ENCODE data around the gene NTNG2. TPM values are rescaled to one million over a fixed set of nuclear protein-coding genes. Genes with fewer than 3 reads are reported as not detected.

Gene NTNG2
- total and polyA plus RNA-seq, 9 of the 15 experiments (the other 6 are each of a cell fraction or from before 2014, with no cell fraction given) = 0.01 to 0.11 (median 0.09) TPM; not detected in 6

DNA sequence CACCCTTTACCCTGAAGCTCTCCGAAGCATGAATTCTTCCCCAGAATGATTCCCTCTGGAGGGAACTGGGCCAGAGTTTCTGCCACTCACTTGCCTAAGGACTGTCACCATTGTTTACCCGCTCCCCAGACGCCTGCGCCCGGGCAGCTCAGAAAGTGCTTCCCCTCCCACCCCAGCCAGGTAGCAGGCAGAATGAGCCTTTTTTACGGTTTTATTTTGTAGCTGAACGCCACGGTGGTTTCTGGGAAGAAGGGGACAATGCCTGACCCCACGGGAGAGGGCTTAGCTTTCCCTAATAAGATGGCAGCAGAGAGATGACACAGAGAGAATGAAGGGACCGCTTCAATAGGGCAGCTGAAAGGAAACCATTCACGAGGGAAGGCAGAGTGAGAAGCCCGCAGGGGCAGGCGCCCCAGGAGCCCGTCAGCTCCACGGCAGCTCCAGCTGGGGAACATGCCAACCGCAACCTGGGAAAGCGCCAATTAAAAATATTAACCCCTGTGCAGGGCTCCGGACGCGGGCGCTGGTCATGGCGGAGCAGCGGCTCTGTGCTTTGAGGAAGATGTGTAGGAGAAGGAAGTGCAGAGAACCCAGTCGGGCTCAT, 20.4 kb upstream of the NTNG2 start:
- no peaks in the 10 kb centered on the region for H3K79me2 ChIP-seq (ENCODE audit: control insufficient read depth, insufficient read depth, low read length)
- 3% methylated on average over 24 of the region's 24 CpGs for WGBS (ENCODE audit: insufficient coverage, low coverage, missing lambda C conversion rate)
- no peak overlapping the region for H2AFZ ChIP-seq (ENCODE audit: low read depth, low read length)
- DNase-seq (ENCODE audit: extremely low read depth in 1 of 4, low spot score in 3 of 4) (no peak), ATAC-seq (no peak), FAIRE-seq (no peak)
- H3K27me3 ChIP-seq (ENCODE audit: control insufficient read depth in 2 of 2, insufficient read depth in 2 of 2, low read length in 2 of 2) = peaks cover 35 to 74% of the 10 kb centered on the region in 2 experiments; a peak in 4 of 5 replicates
- H3K4me1 ChIP-seq (replicated peaks in 1 of 2; ENCODE audit: control insufficient read depth in 2 of 2, insufficient read depth in 2 of 2, low read length in 2 of 2) = peaks cover 0 to 3% of the 10 kb centered on the region in 2 experiments; a peak in 2 of 5 replicates
- CTCF ChIA-PET (ENCODE audit: low intra/inter-chr PET ratio) = no interaction called here
- no peaks in the 10 kb centered on the region for H3K36me3 ChIP-seq (ENCODE audit: control insufficient read depth, insufficient read depth, low read length)
- H4K20me1 ChIP-seq (replicated peaks; ENCODE audit: control insufficient read depth, insufficient read depth, low read length) = no peaks in the 10 kb centered on the region
- H3K4me3 ChIP-seq = no peak overlapping the region
- H3K27ac ChIP-seq (ENCODE audit: extremely low read depth, low read depth, low read length) = no peak overlapping the region
- POLR2A ChIA-PET = interaction anchor here (0.7 kb wide), 2 partner anchors 21 to 173 kb away, joined by 3 read pairs; no protein-coding TSS in a partner anchor
- no peak overlapping the region for H3K9ac ChIP-seq (ENCODE audit: insufficient read depth in 1 of 2, low read depth in 2 of 2, low read length in 2 of 2)
- no TSS peak for BruUV-seq (replicated peaks)
- intact Hi-C loops (cut with micrococcal nuclease) (no loop called here), in situ Hi-C loops (cut with MboI) (no loop called here)
- H3K9me1 ChIP-seq (ENCODE audit: control insufficient read depth, insufficient read depth, low read length) = no peaks in the 10 kb centered on the region
- H3K4me2 ChIP-seq (ENCODE audit: insufficient read depth, low read length) = no peak overlapping the region
- no peaks in the 10 kb centered on the region for H3K9me3 ChIP-seq (replicated peaks; ENCODE audit: control insufficient read depth, insufficient read depth, low read depth, low read length)
- TF ChIP-seq NCOR1 (IDR thresholded peaks at IDR 0.05) (no peak), ESRRB (CRISPR knock-in tag; IDR thresholded peaks at IDR 0.05; ENCODE audit: borderline replicate concordance) (no peak), ZNF24 (IDR thresholded peaks at IDR 0.05) (no peak), NEUROD1 (IDR thresholded peaks at IDR 0.05; ENCODE audit: borderline replicate concordance, low read depth, low read length, partially characterized antibody) (no peak), POLR3G (IDR thresholded peaks at IDR 0.05; ENCODE audit: extremely low read depth, insufficient read length, insufficient replicate concordance) (no peak), ZNF224 (CRISPR knock-in tag; IDR thresholded peaks at IDR 0.05) (no peak), RAD51 (IDR thresholded peaks at IDR 0.05; ENCODE audit: borderline replicate concordance, low read depth) (no peak), SETDB1 (IDR thresholded peaks at IDR 0.05; ENCODE audit: low read length) (no peak), FOXA3 (CRISPR knock-in tag; conservative IDR thresholded peaks at IDR 0.05 in 1 of 2, IDR thresholded peaks at IDR 0.05 in 1 of 2) (no peak), SRF (CRISPR knock-in tag; IDR thresholded peaks at IDR 0.05) (no peak), GATA2 (CRISPR knock-in tag; IDR thresholded peaks at IDR 0.05) (no peak), ZNF764 (CRISPR knock-in tag; IDR thresholded peaks at IDR 0.05; ENCODE audit: low read depth) (no peak)
- TF ChIP-seq, protein P1, sequence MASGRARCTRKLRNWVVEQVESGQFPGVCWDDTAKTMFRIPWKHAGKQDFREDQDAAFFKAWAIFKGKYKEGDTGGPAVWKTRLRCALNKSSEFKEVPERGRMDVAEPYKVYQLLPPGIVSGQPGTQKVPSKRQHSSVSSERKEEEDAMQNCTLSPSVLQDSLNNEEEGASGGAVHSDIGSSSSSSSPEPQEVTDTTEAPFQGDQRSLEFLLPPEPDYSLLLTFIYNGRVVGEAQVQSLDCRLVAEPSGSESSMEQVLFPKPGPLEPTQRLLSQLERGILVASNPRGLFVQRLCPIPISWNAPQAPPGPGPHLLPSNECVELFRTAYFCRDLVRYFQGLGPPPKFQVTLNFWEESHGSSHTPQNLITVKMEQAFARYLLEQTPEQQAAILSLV (tag; IDR thresholded peaks at IDR 0.05) = no peak
- TF ChIP-seq, protein P2, sequence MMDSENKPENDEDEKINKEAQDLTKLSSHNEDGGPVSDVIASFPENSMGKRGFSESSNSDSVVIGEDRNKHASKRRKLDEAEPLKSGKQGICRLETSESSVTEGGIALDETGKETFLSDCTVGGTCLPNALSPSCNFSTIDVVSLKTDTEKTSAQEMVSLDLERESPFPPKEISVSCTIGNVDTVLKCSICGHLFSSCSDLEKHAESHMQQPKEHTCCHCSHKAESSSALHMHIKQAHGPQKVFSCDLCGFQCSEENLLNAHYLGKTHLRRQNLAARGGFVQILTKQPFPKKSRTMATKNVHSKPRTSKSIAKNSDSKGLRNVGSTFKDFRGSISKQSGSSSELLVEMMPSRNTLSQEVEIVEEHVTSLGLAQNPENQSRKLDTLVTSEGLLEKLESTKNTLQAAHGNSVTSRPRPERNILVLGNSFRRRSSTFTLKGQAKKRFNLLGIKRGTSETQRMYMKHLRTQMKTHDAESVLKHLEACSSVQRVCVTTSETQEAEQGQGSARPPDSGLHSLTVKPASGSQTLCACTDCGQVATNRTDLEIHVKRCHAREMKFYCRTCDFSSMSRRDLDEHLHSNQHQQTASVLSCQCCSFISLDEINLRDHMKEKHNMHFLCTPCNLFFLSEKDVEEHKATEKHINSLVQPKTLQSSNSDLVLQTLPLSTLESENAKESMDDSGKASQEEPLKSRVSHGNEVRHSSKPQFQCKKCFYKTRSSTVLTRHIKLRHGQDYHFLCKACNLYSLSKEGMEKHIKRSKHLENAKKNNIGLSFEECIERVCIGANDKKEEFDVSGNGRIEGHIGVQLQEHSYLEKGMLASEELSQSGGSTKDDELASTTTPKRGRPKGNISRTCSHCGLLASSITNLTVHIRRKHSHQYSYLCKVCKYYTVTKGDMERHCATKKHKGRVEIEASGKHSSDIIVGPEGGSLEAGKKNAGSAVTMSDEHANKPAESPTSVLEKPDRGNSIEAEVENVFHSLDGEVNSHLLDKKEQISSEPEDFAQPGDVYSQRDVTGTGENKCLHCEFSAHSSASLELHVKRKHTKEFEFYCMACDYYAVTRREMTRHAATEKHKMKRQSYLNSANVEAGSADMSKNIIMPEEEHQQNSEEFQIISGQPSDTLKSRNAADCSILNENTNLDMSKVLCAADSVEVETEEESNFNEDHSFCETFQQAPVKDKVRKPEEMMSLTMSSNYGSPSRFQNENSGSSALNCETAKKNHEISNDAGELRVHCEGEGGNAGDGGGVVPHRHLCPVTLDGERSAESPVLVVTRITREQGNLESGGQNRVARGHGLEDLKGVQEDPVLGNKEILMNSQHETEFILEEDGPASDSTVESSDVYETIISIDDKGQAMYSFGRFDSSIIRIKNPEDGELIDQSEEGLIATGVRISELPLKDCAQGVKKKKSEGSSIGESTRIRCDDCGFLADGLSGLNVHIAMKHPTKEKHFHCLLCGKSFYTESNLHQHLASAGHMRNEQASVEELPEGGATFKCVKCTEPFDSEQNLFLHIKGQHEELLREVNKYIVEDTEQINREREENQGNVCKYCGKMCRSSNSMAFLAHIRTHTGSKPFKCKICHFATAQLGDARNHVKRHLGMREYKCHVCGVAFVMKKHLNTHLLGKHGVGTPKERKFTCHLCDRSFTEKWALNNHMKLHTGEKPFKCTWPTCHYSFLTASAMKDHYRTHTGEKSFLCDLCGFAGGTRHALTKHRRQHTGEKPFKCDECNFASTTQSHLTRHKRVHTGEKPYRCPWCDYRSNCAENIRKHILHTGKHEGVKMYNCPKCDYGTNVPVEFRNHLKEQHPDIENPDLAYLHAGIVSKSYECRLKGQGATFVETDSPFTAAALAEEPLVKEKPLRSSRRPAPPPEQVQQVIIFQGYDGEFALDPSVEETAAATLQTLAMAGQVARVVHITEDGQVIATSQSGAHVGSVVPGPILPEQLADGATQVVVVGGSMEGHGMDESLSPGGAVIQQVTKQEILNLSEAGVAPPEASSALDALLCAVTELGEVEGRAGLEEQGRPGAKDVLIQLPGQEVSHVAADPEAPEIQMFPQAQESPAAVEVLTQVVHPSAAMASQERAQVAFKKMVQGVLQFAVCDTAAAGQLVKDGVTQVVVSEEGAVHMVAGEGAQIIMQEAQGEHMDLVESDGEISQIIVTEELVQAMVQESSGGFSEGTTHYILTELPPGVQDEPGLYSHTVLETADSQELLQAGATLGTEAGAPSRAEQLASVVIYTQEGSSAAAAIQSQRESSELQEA (IDR thresholded peaks at IDR 0.05; ENCODE audit: low read depth) = no peak
